ENCODE data around the gene NPSR1. TPM values are rescaled to one million over a fixed set of nuclear protein-coding genes. Genes with fewer than 3 reads are reported as not detected.

NPSR1 gene
- total RNA-seq, 1 donor from 2014 or later, result not detected

GRCh38 chr7:34821932-34822558 lies 164.0 kb downstream of the NPSR1 start:
- H3K9ac ChIP-seq (ENCODE audit: low read length), result no peak overlapping the region

GRCh38 chr7:34823650-34824258 lies 165.7 kb downstream of the NPSR1 start:
- no peak for FAIRE-seq
- no peaks in the 10 kb centered on the region for H3K4me1 Mint-ChIP-seq (ENCODE audit: low read depth, unreplicated experiment)
- no peak overlapping the region for H3K4me3 ChIP-seq (ENCODE audit: insufficient read depth, low read depth, low read length)

More at GRCh38 chr7:34821932-34822558, 164.0 kb downstream of the NPSR1 start:
- no peak overlapping the region for H3K4me3 Mint-ChIP-seq (ENCODE audit: unreplicated experiment)
- no peak for TF ChIP-seq CTCF (IDR thresholded peaks at IDR 0.05; ENCODE audit: insufficient read depth, low read depth, low read length)
- TF ChIP-seq EZH2 (IDR thresholded peaks at IDR 0.05; ENCODE audit: insufficient read depth, low read length), result no peak
- H2AFZ ChIP-seq (ENCODE audit: low read depth, low read length), result no peak overlapping the region
- H3K4me1 Mint-ChIP-seq (ENCODE audit: low read depth, unreplicated experiment), result no peaks in the 10 kb centered on the region
- H3K4me3 ChIP-seq (ENCODE audit: insufficient read depth, low read depth, low read length), result no peak overlapping the region
- H3K27ac Mint-ChIP-seq (ENCODE audit: unreplicated experiment), result no peak overlapping the region
- no peaks in the 10 kb centered on the region for H3K9me3 ChIP-seq (ENCODE audit: insufficient read depth, low read depth, low read length)
- DNase-seq (ENCODE audit: low read depth), result no peak
- H3K9me3 Mint-ChIP-seq (ENCODE audit: unreplicated experiment), result peaks cover 5% of the 10 kb centered on the region
- peaks cover 3% of the 10 kb centered on the region for H3K27me3 ChIP-seq (ENCODE audit: insufficient read depth, low read length)
- H3K4me2 ChIP-seq (ENCODE audit: low read length), result no peak overlapping the region
- H3K27ac ChIP-seq (ENCODE audit: low read depth, low read length), result no peak overlapping the region
- H3K36me3 Mint-ChIP-seq (ENCODE audit: low read depth, unreplicated experiment), result no peaks in the 10 kb centered on the region
- peaks cover 7% of the 10 kb centered on the region for H3K27me3 Mint-ChIP-seq (ENCODE audit: low read depth, unreplicated experiment)
- H3K36me3 ChIP-seq (ENCODE audit: insufficient read depth, low read length), result no peaks in the 10 kb centered on the region
- no peaks in the 10 kb centered on the region for H3K79me2 ChIP-seq (ENCODE audit: insufficient read depth, low read length)
- FAIRE-seq, result no peak
- H3K4me1 ChIP-seq (ENCODE audit: insufficient read depth, low read length), result no peaks in the 10 kb centered on the region
- no peaks in the 10 kb centered on the region for H4K20me1 ChIP-seq (ENCODE audit: insufficient read depth, low read length)

More at GRCh38 chr7:34823650-34824258, 165.7 kb downstream of the NPSR1 start:
- no peaks in the 10 kb centered on the region for H3K4me1 ChIP-seq (ENCODE audit: insufficient read depth, low read length)
- peak; percentile 93 for TF ChIP-seq CTCF (IDR thresholded peaks at IDR 0.05; ENCODE audit: insufficient read depth, low read depth, low read length)
- no peak for TF ChIP-seq EZH2 (IDR thresholded peaks at IDR 0.05; ENCODE audit: insufficient read depth, low read length)
- H3K27ac ChIP-seq (ENCODE audit: low read depth, low read length), result no peak overlapping the region
- H3K27ac Mint-ChIP-seq (ENCODE audit: unreplicated experiment), result no peak overlapping the region
- peaks cover 3% of the 10 kb centered on the region for H3K27me3 ChIP-seq (ENCODE audit: insufficient read depth, low read length)
- peak; percentile 17 for DNase-seq (ENCODE audit: low read depth)
- H4K20me1 ChIP-seq (ENCODE audit: insufficient read depth, low read length), result no peaks in the 10 kb centered on the region
- H3K9me3 ChIP-seq (ENCODE audit: insufficient read depth, low read depth, low read length), result no peaks in the 10 kb centered on the region
- H3K36me3 ChIP-seq (ENCODE audit: insufficient read depth, low read length), result no peaks in the 10 kb centered on the region
- no peak overlapping the region for H2AFZ ChIP-seq (ENCODE audit: low read depth, low read length)
- no peak overlapping the region for H3K9ac ChIP-seq (ENCODE audit: low read length)
- H3K9me3 Mint-ChIP-seq (ENCODE audit: unreplicated experiment), result peaks cover 2% of the 10 kb centered on the region
- H3K27me3 Mint-ChIP-seq (ENCODE audit: low read depth, unreplicated experiment), result peaks cover 7% of the 10 kb centered on the region
- H3K79me2 ChIP-seq (ENCODE audit: insufficient read depth, low read length), result no peaks in the 10 kb centered on the region
- H3K4me2 ChIP-seq (ENCODE audit: low read length), result no peak overlapping the region
- H3K36me3 Mint-ChIP-seq (ENCODE audit: low read depth, unreplicated experiment), result no peaks in the 10 kb centered on the region
- H3K4me3 Mint-ChIP-seq (ENCODE audit: unreplicated experiment), result no peak overlapping the region

Measured in astrocyte (in vitro differentiated cells and primary cell).